Measurements from ENCODE around the gene STX16. TPM values are rescaled to one million over a fixed set of nuclear protein-coding genes. Genes with fewer than 3 reads are reported as not detected.
A peak's percentile ranks its signal among the peaks of the same experiment; 100 is the strongest.

The STX16 gene
- total RNA-seq, 1 experiment from 2014 or later: 97.0 TPM

- Mint-ChIP-seq H3K4me1 (ENCODE audit: low read depth, unreplicated experiment) (no peaks in the 10 kb centered on the region), H3K27me3 (ENCODE audit: insufficient read depth, unreplicated experiment) (no peaks in the 10 kb centered on the region), H3K27ac (ENCODE audit: unreplicated experiment) (no peak overlapping the region), H3K36me3 (ENCODE audit: insufficient read depth, unreplicated experiment) (peaks cover 14% of the 10 kb centered on the region), H3K4me3 (ENCODE audit: unreplicated experiment) (no peak overlapping the region), H3K9me3 (ENCODE audit: unreplicated experiment) (no peaks in the 10 kb centered on the region)
- Histone ChIP-seq H3K36me3 (ENCODE audit: control insufficient read depth, insufficient read depth, low read length) (no peaks in the 10 kb centered on the region), H3K27me3 (replicated peaks; ENCODE audit: control insufficient read depth, insufficient read depth, low read length) (no peaks in the 10 kb centered on the region), H3K9me3 (no peaks in the 10 kb centered on the region), H3K4me1 (no peaks in the 10 kb centered on the region), H3K4me3 (ENCODE audit: low read depth, low read length) (no peak overlapping the region)
- ChIA-PET POLR2A (no interaction called here), CTCF (no interaction called here)
- intact Hi-C loops (cut with micrococcal nuclease; ENCODE audit: unreplicated experiment): no loop called here
- no peak for TF ChIP-seq CTCF (IDR thresholded peaks at IDR 0.05; ENCODE audit: insufficient read depth in 1 of 2, low read depth in 1 of 2, low read length in 1 of 2, severe bottlenecking in 1 of 2, unreplicated experiment in 1 of 2)
- no TSS peak for BruUV-seq (replicated peaks)
- DNase-seq: peak in 1 of 2 experiments; percentile 49
These were observed 62.8 kb downstream of the STX16 start for GRCh38 chr20:58713801-58714339.

- peak in 1 of 2 experiments; percentile 52 for DNase-seq
- peaks cover 14% of the 10 kb centered on the region for H3K36me3 Mint-ChIP-seq (ENCODE audit: insufficient read depth, unreplicated experiment)
These were observed 63.3 kb downstream of the STX16 start for GRCh38 chr20:58714340-58714922.

GRCh38 chr20:58714923-58715351 lies 63.9 kb downstream of the STX16 start:
- no peak for TF ChIP-seq CTCF (IDR thresholded peaks at IDR 0.05; ENCODE audit: insufficient read depth in 1 of 2, low read depth in 1 of 2, low read length in 1 of 2, severe bottlenecking in 1 of 2, unreplicated experiment in 1 of 2)
- Mint-ChIP-seq H3K27me3 (ENCODE audit: insufficient read depth, unreplicated experiment) (no peaks in the 10 kb centered on the region), H3K27ac (ENCODE audit: unreplicated experiment) (no peak overlapping the region), H3K9me3 (ENCODE audit: unreplicated experiment) (no peaks in the 10 kb centered on the region), H3K4me3 (ENCODE audit: unreplicated experiment) (no peak overlapping the region), H3K36me3 (ENCODE audit: insufficient read depth, unreplicated experiment) (peaks cover 14% of the 10 kb centered on the region), H3K4me1 (ENCODE audit: low read depth, unreplicated experiment) (no peaks in the 10 kb centered on the region)
- no TSS peak for BruUV-seq (replicated peaks)
- H3K9me3 ChIP-seq: no peaks in the 10 kb centered on the region
- H3K36me3 ChIP-seq (ENCODE audit: control insufficient read depth, insufficient read depth, low read length): no peaks in the 10 kb centered on the region
- no peaks in the 10 kb centered on the region for H3K27me3 ChIP-seq (replicated peaks; ENCODE audit: control insufficient read depth, insufficient read depth, low read length)
- no peak for DNase-seq
- H3K4me1 ChIP-seq: no peaks in the 10 kb centered on the region
- ChIA-PET CTCF (no interaction called here), POLR2A (no interaction called here)
- intact Hi-C loops (cut with micrococcal nuclease; ENCODE audit: unreplicated experiment): no loop called here
- no peak overlapping the region for H3K4me3 ChIP-seq (ENCODE audit: low read depth, low read length)

More at GRCh38 chr20:58714340-58714922, 63.3 kb downstream of the STX16 start:
- no peaks in the 10 kb centered on the region for H3K4me1 Mint-ChIP-seq (ENCODE audit: low read depth, unreplicated experiment)
- Histone ChIP-seq H3K4me1 (no peaks in the 10 kb centered on the region), H3K36me3 (ENCODE audit: control insufficient read depth, insufficient read depth, low read length) (no peaks in the 10 kb centered on the region), H3K4me3 (ENCODE audit: low read depth, low read length) (no peak overlapping the region), H3K9me3 (no peaks in the 10 kb centered on the region), H3K27me3 (replicated peaks; ENCODE audit: control insufficient read depth, insufficient read depth, low read length) (no peaks in the 10 kb centered on the region)
- no peaks in the 10 kb centered on the region for H3K9me3 Mint-ChIP-seq (ENCODE audit: unreplicated experiment)
- CTCF ChIA-PET: no interaction called here
- H3K27ac Mint-ChIP-seq (ENCODE audit: unreplicated experiment): no peak overlapping the region
- intact Hi-C loops (cut with micrococcal nuclease; ENCODE audit: unreplicated experiment): no loop called here
- no peak overlapping the region for H3K4me3 Mint-ChIP-seq (ENCODE audit: unreplicated experiment)
- BruUV-seq (replicated peaks): no TSS peak
- no peaks in the 10 kb centered on the region for H3K27me3 Mint-ChIP-seq (ENCODE audit: insufficient read depth, unreplicated experiment)
- POLR2A ChIA-PET: no interaction called here
- TF ChIP-seq CTCF (IDR thresholded peaks at IDR 0.05; ENCODE audit: insufficient read depth in 1 of 2, low read depth in 1 of 2, low read length in 1 of 2, severe bottlenecking in 1 of 2, unreplicated experiment in 1 of 2): no peak
